SU-DHL-6 (cell line): ENCODE data around the gene SAMD14.

Experiments
- H2AFZ ChIP-seq: fragments of 200-600 bp; sonication (generic); 2 replicates; pipeline ENCODE4 v1.6.1; 2014; ENCODE audit warnings: low read depth, mild to moderate bottlenecking, moderate library complexity, mixed read lengths, antibody characterized with exemption, low read length; ENCODE audit not compliant: severe bottlenecking
- H3F3A ChIP-seq: fragments of 200-600 bp; shearing (Covaris generic); 2 replicates; pipeline ENCODE4 v1.6.0; 2016; ENCODE audit warnings: antibody characterized with exemption, mild to moderate bottlenecking; ENCODE audit not compliant: insufficient read depth
- H3K27ac ChIP-seq: fragments of 200-600 bp; sonication (generic); 2 replicates; pipeline ENCODE4 v1.5.1; 2016; ENCODE audit warnings: low read depth, mild to moderate bottlenecking, low read length, moderate library complexity, mixed read lengths
- H3K27me3 ChIP-seq: fragments of 200-600 bp; sonication (generic), shearing (Covaris generic); 2 replicates; pipeline ENCODE4 v1.6.0; 2014; ENCODE audit warnings: mild to moderate bottlenecking, low read length
- H3K36me3 ChIP-seq: fragments of 200-600 bp; sonication (generic); 2 replicates; pipeline ENCODE4 v1.6.1; 2014; ENCODE audit warnings: mild to moderate bottlenecking, low read length, mixed read lengths
- H3K4me2 ChIP-seq: fragments of 300-600, 200-600 bp; shearing (Covaris generic), sonication (generic); 2 replicates; pipeline ENCODE4 v1.6.0; 2014; ENCODE audit warnings: low read length, low read depth, mild to moderate bottlenecking; ENCODE audit not compliant: poor library complexity, severe bottlenecking
- H3K4me3 ChIP-seq: fragments of 200-600 bp; sonication (generic); 2 replicates; pipeline ENCODE4 v1.5.1; 2014; ENCODE audit warnings: antibody characterized with exemption, low read length, mild to moderate bottlenecking, mixed read lengths; ENCODE audit not compliant: insufficient read depth, poor library complexity, severe bottlenecking
- H3K79me2 ChIP-seq: fragments of 200-600 bp; sonication (generic); 2 replicates; pipeline ENCODE4 v1.6.1; 2014; ENCODE audit warnings: mild to moderate bottlenecking, low read length, moderate library complexity; ENCODE audit not compliant: insufficient read depth
- H3K9ac ChIP-seq: fragments of 200-600 bp; sonication (generic); 2 replicates; pipeline ENCODE4 v1.7.0; 2014; ENCODE audit warnings: mild to moderate bottlenecking, low read length
- H3K9me2 ChIP-seq: fragments of 200-600 bp; sonication (generic); replicated peaks from 2 replicates; pipeline ENCODE4 v1.6.1; 2014; ENCODE audit warnings: low read length; ENCODE audit not compliant: insufficient read depth
- H3K9me3 ChIP-seq: fragments of 200-600 bp; sonication (generic); 2 replicates; pipeline ENCODE4 v1.6.1; 2014; ENCODE audit warnings: low read length, mixed read lengths; ENCODE audit not compliant: insufficient read depth
- H4K20me1 ChIP-seq: fragments of 200-600 bp; sonication (generic); 2 replicates; pipeline ENCODE4 v1.6.1; 2014; ENCODE audit warnings: low read depth, mild to moderate bottlenecking, antibody characterized with exemption, low read length, moderate library complexity, mixed read lengths
- EZH2phosphoT487 ChIP-seq: fragments of 200-600 bp; sonication (generic), shearing (Covaris generic); conservative IDR thresholded peaks from 2 replicates; pipeline ENCODE4 v1.6.1; 2018; ENCODE audit warnings: mild to moderate bottlenecking, antibody characterized with exemption, low read length, moderate library complexity, mixed read lengths
- TF ChIP-seq, protein P1 (sequence below): fragments of 200-600 bp; sonication (generic); IDR thresholded peaks from one replicate; pipeline ENCODE4 v1.5.1; 2017; ENCODE audit warnings: antibody characterized with exemption, mild to moderate bottlenecking, low read length, moderate library complexity; ENCODE audit not compliant: insufficient read depth, poor library complexity, severe bottlenecking

Gene SAMD14

DNA sequence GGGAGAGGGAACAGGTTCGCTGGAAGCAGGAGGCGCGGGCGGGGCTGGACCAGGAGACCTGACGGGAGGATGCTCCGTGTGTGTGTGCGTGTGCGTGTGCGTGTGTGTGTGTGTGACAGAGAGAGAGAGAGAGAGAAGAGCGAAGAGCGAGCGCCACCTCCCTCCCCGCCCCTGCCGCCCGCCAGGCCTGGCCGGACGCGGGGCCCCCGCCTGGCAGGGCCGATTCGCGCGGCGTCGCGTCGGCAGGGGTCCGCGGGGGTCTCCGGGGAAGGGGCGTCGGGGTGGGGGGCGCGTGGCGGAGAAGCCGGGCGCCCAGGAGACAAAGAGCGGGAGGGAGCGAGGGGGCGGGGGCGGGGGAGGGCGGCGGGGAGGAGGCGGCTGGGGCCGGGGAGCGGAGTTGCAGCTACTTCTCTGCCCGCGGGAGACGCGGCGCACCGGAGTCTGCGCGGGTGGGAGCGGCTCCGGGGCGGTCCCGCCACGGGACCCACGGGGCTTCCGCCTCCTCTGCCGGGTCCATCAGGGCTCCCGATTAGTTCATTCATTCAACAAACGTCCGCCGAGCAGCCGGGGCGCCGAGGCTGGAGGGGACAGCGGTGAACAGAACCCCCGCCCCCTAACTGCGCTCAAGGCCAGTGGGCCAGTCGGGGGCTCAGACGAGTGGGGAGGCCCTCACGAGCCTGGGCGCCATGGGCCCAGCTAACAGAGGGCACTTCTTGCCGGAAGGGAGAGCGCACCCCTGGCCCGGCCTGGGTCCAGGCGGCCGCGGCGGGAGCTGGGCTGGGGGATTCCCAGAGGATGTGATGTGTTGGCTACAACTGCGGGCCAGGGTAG, at the start of gene SAMD14:
SAMD14 (minus strand) TSS at position 433 of the 831 bp plus-strand sequence. CDS start 5,201 bp downstream, outside the sequence.
- H3K36me3 ChIP-seq: no peaks in the 10 kb centered on the region
- no peaks in the 10 kb centered on the region for H4K20me1 ChIP-seq
- H3K9me2 ChIP-seq: no peaks in the 10 kb centered on the region
- H3K4me2 ChIP-seq: no peak within 1 kb of the TSS
- 0 out of 2 replicates have a peak, but pooled peaks cover 4% of the 10 kb centered on the region for H3F3A ChIP-seq
- TF ChIP-seq, protein P1, sequence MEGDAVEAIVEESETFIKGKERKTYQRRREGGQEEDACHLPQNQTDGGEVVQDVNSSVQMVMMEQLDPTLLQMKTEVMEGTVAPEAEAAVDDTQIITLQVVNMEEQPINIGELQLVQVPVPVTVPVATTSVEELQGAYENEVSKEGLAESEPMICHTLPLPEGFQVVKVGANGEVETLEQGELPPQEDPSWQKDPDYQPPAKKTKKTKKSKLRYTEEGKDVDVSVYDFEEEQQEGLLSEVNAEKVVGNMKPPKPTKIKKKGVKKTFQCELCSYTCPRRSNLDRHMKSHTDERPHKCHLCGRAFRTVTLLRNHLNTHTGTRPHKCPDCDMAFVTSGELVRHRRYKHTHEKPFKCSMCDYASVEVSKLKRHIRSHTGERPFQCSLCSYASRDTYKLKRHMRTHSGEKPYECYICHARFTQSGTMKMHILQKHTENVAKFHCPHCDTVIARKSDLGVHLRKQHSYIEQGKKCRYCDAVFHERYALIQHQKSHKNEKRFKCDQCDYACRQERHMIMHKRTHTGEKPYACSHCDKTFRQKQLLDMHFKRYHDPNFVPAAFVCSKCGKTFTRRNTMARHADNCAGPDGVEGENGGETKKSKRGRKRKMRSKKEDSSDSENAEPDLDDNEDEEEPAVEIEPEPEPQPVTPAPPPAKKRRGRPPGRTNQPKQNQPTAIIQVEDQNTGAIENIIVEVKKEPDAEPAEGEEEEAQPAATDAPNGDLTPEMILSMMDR: no peak
- TF ChIP-seq EZH2phosphoT487: no peak
- H3K27ac ChIP-seq: no peak within 1 kb of the TSS
- no peaks in the 10 kb centered on the region for H3K27me3 ChIP-seq
- H3K9ac ChIP-seq: no peak within 1 kb of the TSS
- no peaks in the 10 kb centered on the region for H3K79me2 ChIP-seq
- H3K9me3 ChIP-seq: no peaks in the 10 kb centered on the region
- H2AFZ ChIP-seq: no peak within 1 kb of the TSS
- H3K4me3 ChIP-seq: no peak within 1 kb of the TSS

DNA sequence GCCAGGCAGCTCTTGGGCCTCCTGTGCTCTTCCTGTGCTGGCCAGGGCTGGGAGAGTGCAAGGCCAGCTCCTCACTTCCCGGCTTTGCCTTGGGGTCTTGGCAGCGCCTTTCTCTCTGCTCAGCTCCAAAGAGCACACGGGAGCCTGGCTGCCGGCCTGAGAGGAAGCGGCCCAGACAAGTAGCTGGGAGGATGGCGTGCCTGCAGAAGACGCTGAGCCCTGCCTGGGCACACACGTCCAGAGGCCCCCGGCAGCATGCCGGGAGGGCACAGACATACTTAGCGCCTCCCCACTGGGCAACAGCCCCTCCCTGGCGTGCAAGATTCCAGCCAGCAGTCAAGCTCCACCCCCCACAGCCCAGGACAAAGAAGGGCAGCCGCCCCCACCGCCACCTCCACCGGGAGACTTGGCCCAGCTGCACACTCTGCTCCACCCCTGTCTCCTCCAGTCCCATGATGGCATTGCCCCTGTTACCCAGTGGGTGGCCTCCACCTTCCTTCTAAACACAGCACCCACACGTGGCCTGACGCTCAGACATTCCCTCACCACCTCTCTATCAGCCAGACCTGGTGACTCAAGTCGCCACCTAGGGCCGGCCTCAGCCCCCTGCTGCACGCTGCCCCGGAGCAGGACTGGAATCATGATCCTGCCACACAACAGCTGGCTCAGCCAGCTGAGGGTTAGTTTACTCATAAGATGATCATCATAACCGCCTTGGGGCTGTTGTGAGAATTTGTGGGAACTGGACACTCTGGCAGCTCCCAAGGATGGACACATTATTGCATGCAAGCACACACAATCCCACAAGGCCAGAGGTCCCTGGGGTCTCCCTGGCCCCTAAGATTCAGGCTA, 48.2 kb upstream of the SAMD14 start:
- no peaks in the 10 kb centered on the region for H4K20me1 ChIP-seq
- no peaks in the 10 kb centered on the region for H3K36me3 ChIP-seq
- H3K9me2 ChIP-seq: no peaks in the 10 kb centered on the region
- H3F3A ChIP-seq: no peaks in the 10 kb centered on the region
- H3K9ac ChIP-seq: no peak overlapping the region
- H3K4me2 ChIP-seq: no peak overlapping the region
- no peaks in the 10 kb centered on the region for H3K9me3 ChIP-seq
- H3K79me2 ChIP-seq: no peaks in the 10 kb centered on the region
- TF ChIP-seq, protein P1: peak; percentile 67
- TF ChIP-seq EZH2phosphoT487: no peak
- H2AFZ ChIP-seq: no peak overlapping the region
- H3K4me3 ChIP-seq: no peak overlapping the region
- H3K27ac ChIP-seq: no peak overlapping the region
- no peaks in the 10 kb centered on the region for H3K27me3 ChIP-seq

DNA sequence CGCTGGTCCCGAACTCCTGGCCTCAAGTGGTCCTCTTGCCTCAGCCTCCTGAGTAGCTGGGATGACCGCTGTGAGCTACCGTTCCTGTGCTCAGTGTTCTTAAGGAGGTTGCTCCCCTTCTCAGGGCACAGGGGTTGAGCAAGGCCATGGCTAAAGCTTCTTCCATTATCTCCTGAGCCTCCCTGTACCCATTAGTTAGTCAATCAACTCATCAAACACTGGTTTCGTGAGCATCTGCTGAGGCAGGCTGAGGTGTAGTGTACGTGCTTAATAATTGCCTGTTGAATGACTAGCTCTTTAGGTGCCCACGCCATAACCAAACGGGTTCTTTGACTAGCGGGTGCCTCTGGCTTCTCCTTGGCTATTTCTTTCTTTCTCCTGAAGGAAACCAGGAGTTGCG, 47.5 kb upstream of the SAMD14 start:
- no peak overlapping the region for H2AFZ ChIP-seq
- no peak overlapping the region for H3K27ac ChIP-seq

More for the DNA sequence above, 47.5 kb upstream of the SAMD14 start:
- Histone ChIP-seq H4K20me1 (no peaks in the 10 kb centered on the region), H3K9ac (no peak overlapping the region), H3K4me2 (no peak overlapping the region), H3F3A (no peaks in the 10 kb centered on the region), H3K27me3 (no peaks in the 10 kb centered on the region), H3K9me2 (no peaks in the 10 kb centered on the region), H3K4me3 (no peak overlapping the region), H3K36me3 (no peaks in the 10 kb centered on the region), H3K79me2 (no peaks in the 10 kb centered on the region), H3K9me3 (no peaks in the 10 kb centered on the region)
- TF ChIP-seq EZH2phosphoT487: no peak
- TF ChIP-seq, protein P1: no peak
